Suppressor macrophage treated with lipopolysaccharide for 1 hour (primary cell): ENCODE results near the gene KCNK6.
"Not testable (repeated sequence)": the region's sequence is repeated elsewhere in the genome, so short reads cannot be mapped to it uniquely, and the experiment has no call there.

Source experiments
- DNase-seq, 3 donors: peaks; one replicate each; pipeline ENCODE4 v3.0.0-alpha.2; 2020 to 2022

Gene KCNK6

GRCh38 chr19:38362946-38363688 is 43.5 kb downstream of the KCNK6 start:
- not testable (repeated sequence) for DNase-seq

GRCh38 chr19:38367041-38367440 is 47.4 kb downstream of the KCNK6 start:
- DNase-seq = no peak

- DNase-seq = no peak
Observed at GRCh38 chr19:38369584-38369983, 49.9 kb downstream of the KCNK6 start.

- DNase-seq = no peak
Observed at GRCh38 chr19:38370299-38370698, 50.7 kb downstream of the KCNK6 start.

- no peak for DNase-seq
Observed at GRCh38 chr19:38371081-38371480, 51.4 kb downstream of the KCNK6 start.

- DNase-seq = no peak
Observed at GRCh38 chr19:38373907-38374331, 54.3 kb downstream of the KCNK6 start.

- DNase-seq = peak; percentile 100
Observed at GRCh38 chr19:38374332-38375097, 54.9 kb downstream of the KCNK6 start, which contains the start of gene PSMD8. Gene PSMD8 (plus strand): TSS chr19:38374571. CDS start chr19:38374602, 31 bp downstream.

GRCh38 chr19:38375098-38375493 is 55.5 kb downstream of the KCNK6 start:
- no peak for DNase-seq

- DNase-seq = peak; percentile 36 to 59 (median 55)
Observed at GRCh38 chr19:38375748-38376147, 56.1 kb downstream of the KCNK6 start.

- no peak for DNase-seq
Observed at GRCh38 chr19:38376576-38376975, 56.9 kb downstream of the KCNK6 start.

GRCh38 chr19:38377052-38377451 is 57.4 kb downstream of the KCNK6 start:
- DNase-seq = no peak

GRCh38 chr19:38378866-38379265 is 59.2 kb downstream of the KCNK6 start:
- DNase-seq = no peak

GRCh38 chr19:38381138-38381537 is 61.5 kb downstream of the KCNK6 start:
- no peak for DNase-seq
